Measurements from ENCODE around the gene COIL.

DNA sequence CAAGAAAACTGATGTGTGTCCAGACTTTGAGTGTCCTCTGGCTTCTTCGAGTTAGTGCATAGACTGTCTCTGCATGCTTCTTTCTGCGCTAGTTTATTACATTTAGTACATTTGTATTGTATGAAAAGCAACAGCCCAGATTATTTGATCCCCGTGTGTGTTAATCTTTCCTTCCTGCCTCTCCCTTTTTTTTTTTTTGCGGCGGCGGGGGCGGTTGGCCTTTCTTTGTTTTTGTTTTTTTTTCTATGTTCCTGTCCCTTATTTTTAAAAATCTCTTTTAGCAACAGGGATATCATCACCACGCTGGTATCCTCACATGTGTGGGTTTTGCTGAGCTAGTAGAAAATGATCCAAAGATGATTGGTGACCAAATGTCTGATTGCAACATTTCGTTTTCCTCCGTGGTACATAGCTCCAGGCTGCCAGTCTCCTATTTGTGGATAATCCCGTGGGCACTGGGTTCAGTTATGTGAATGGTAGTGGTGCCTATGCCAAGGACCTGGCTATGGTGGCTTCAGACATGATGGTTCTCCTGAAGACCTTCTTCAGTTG, 26.5 kb upstream of the COIL start:
- TF ChIP-seq, protein P1, sequence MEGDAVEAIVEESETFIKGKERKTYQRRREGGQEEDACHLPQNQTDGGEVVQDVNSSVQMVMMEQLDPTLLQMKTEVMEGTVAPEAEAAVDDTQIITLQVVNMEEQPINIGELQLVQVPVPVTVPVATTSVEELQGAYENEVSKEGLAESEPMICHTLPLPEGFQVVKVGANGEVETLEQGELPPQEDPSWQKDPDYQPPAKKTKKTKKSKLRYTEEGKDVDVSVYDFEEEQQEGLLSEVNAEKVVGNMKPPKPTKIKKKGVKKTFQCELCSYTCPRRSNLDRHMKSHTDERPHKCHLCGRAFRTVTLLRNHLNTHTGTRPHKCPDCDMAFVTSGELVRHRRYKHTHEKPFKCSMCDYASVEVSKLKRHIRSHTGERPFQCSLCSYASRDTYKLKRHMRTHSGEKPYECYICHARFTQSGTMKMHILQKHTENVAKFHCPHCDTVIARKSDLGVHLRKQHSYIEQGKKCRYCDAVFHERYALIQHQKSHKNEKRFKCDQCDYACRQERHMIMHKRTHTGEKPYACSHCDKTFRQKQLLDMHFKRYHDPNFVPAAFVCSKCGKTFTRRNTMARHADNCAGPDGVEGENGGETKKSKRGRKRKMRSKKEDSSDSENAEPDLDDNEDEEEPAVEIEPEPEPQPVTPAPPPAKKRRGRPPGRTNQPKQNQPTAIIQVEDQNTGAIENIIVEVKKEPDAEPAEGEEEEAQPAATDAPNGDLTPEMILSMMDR (IDR thresholded peaks at IDR 0.05) = no peak
- TF ChIP-seq POLR2A (IDR thresholded peaks at IDR 0.05) = no peak

All from heart left ventricle (tissue), 13 donors.